BE2C (cell line): ENCODE results near the gene ATP10D.

ENCODE experiments used
- DNase-seq: peaks from one replicate; pipeline ENCODE4 v3.0.0-alpha.2; 2020
- H3K27me3 ChIP-seq: fragments of 250-450 bp; sonication (Bioruptor Pico); 2 replicates; pipeline ENCODE4 v1.5.1; 2020; ENCODE audit warnings: mild to moderate bottlenecking
- H3K36me3 ChIP-seq: fragments of 250-450 bp; sonication (Bioruptor Pico); 2 replicates; pipeline ENCODE4 v1.5.1; 2020; ENCODE audit warnings: mild to moderate bottlenecking
- H3K4me1 ChIP-seq: fragments of 250-450 bp; sonication (Bioruptor Pico); 2 replicates; pipeline ENCODE4 v1.5.1; 2020
- H3K4me3 ChIP-seq: 2 replicates; pipeline ENCODE4 v1.5.1; 2011; ENCODE audit warnings: low read depth, low read length
- H3K9me3 ChIP-seq: fragments of 250-450 bp; sonication (Bioruptor Pico); 2 replicates; pipeline ENCODE4 v1.5.1; 2020
- TF ChIP-seq, protein P1 (sequence below): IDR thresholded peaks from 2 replicates; pipeline ENCODE4 v1.5.1; 2012; ENCODE audit warnings: mild to moderate bottlenecking, low read depth, low read length

Gene ATP10D

DNA sequence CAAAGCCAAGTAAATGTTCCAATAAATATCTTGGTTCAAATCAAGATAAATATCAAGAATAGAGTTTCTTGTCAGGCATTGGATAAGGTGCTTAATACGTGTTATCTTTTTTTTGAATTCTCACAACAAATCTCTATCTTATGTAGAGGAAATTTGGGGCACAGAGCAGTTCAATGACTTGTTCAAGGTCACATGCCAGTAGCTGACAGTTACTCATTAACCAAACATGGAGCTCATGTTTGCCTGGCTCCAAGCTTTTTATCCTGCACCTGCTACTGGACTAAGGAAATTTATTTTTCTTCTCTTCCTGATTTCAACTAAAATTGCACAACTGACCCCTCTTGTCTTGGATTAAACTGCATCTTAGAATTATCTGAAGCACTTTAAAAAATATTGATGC lies 76.3 kb downstream of the ATP10D start:
- Histone ChIP-seq H3K36me3 (no peaks in the 10 kb centered on the region), H3K27me3 (no peaks in the 10 kb centered on the region), H3K4me1 (peaks cover 8% of the 10 kb centered on the region; the same call in 1 of the 2 replicates), H3K4me3 (no peak overlapping the region), H3K9me3 (no peaks in the 10 kb centered on the region)
- DNase-seq: no peak
- TF ChIP-seq, protein P1, sequence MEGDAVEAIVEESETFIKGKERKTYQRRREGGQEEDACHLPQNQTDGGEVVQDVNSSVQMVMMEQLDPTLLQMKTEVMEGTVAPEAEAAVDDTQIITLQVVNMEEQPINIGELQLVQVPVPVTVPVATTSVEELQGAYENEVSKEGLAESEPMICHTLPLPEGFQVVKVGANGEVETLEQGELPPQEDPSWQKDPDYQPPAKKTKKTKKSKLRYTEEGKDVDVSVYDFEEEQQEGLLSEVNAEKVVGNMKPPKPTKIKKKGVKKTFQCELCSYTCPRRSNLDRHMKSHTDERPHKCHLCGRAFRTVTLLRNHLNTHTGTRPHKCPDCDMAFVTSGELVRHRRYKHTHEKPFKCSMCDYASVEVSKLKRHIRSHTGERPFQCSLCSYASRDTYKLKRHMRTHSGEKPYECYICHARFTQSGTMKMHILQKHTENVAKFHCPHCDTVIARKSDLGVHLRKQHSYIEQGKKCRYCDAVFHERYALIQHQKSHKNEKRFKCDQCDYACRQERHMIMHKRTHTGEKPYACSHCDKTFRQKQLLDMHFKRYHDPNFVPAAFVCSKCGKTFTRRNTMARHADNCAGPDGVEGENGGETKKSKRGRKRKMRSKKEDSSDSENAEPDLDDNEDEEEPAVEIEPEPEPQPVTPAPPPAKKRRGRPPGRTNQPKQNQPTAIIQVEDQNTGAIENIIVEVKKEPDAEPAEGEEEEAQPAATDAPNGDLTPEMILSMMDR: no peak

DNA sequence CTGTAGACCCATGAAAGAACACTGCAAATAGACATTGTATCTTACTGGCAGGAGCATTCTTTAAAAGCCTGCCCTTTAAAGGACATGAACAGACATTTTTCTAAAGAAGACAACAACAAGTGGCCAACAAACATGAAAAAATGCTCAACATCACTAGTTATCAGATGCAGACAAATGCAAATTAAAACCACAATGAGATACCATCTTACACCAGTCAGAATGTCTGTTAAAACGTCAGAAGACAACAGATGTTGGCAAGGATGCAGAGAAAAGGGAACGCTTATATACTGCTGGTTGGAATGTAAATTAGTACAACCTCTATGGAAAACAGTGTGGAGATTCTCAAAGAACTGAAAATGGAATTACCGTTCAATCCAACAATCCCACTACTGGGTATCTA lies 77.2 kb downstream of the ATP10D start:
- H3K9me3 ChIP-seq: no peaks in the 10 kb centered on the region
- H3K4me1 ChIP-seq: peaks cover 8% of the 10 kb centered on the region; the same call in 1 of the 2 replicates
- DNase-seq: no peak
- H3K27me3 ChIP-seq: no peaks in the 10 kb centered on the region
- TF ChIP-seq, protein P1: no peak
- H3K36me3 ChIP-seq: no peaks in the 10 kb centered on the region
- no peak overlapping the region for H3K4me3 ChIP-seq

DNA sequence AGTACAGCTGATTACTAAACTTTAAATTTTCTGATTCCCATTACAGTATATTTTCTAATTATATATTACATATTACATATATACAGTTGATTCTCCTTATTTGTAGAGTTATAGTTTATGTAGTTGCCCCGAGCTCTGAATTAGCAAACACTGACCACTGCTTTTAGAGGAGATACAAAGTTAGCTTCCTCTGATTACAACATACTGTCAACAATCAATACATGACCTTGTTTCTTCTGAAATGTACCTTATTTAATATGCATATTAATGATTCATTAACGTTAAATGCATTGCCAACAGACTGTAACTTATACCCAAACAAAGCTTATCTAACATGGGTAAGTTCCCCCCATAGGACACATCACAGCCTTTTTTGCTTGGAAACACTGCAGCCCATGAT lies 81.5 kb downstream of the ATP10D start:
- Histone ChIP-seq H3K9me3 (no peaks in the 10 kb centered on the region), H3K27me3 (no peaks in the 10 kb centered on the region), H3K4me3 (no peak overlapping the region), H3K4me1 (peaks cover 8% of the 10 kb centered on the region; the same call in 1 of the 2 replicates), H3K36me3 (peaks cover 4% of the 10 kb centered on the region; the same call in 1 of the 2 replicates)
- TF ChIP-seq, protein P1: no peak
- DNase-seq: no peak

DNA sequence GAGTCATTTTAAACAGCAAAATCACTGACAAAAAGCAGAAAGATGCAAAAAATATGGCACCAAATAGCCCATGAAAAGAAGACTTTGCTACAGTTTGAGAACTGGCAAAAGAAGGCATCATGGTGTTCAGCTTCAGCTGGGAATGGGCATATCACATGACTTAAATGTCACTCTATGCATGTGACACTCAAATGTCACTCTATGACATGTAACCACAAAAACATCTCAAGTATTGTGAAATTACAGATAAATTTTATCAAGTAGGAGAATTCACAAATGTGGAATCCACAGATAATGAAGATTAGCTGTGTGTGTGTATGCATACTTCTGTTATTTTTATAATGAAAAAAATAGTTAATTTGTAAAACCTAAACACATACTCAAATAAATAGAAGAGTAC lies 81.9 kb downstream of the ATP10D start:
- H3K36me3 ChIP-seq: peaks cover 4% of the 10 kb centered on the region; the same call in 1 of the 2 replicates
- DNase-seq: no peak
- H3K4me1 ChIP-seq: peaks cover 8% of the 10 kb centered on the region; the same call in 1 of the 2 replicates
- H3K9me3 ChIP-seq: no peaks in the 10 kb centered on the region
- no peaks in the 10 kb centered on the region for H3K27me3 ChIP-seq
- TF ChIP-seq, protein P1: no peak
- no peak overlapping the region for H3K4me3 ChIP-seq

DNA sequence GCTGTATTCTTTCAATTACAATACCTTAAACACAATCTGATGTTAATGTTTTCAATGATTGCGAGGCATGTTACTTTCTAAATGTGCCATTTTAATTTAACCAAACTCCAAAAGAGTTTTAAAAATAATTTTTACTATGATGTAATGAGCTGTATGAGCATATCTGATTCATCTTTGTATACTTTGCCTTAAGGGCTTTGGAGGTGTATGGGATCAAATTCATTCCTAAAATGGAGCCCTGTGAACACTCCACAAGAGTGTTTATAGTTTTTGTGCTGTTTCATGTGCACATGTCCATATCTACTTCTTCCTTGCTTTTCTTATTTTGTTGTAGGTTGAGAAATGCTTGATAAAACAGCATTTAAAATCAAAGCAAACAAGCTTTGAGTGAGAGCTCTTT lies 82.4 kb downstream of the ATP10D start:
- H3K4me1 ChIP-seq: peaks cover 8% of the 10 kb centered on the region; the same call in 1 of the 2 replicates
- TF ChIP-seq, protein P1: no peak
- no peak overlapping the region for H3K4me3 ChIP-seq
- peaks cover 4% of the 10 kb centered on the region; the same call in 1 of the 2 replicates for H3K36me3 ChIP-seq
- no peaks in the 10 kb centered on the region for H3K9me3 ChIP-seq
- no peaks in the 10 kb centered on the region for H3K27me3 ChIP-seq
- no peak for DNase-seq

DNA sequence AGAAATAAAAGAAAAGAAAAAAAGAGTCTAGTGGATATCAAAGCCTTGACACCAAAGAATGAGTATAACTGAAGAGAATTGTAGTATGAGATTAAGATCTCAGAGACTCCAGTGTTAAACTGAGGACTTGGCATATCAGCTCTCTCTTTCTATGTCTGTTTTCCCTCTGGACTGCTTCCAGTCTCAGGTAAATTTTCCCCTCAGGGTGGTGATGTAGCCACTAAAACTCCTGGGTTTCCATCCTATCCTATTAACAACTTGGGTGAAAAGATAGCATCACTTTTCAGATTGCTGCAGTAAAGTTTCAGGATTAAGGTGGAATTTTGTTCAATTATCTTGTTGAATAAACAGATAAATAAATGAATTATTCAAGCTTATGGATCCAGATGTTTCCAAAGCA lies 85.7 kb downstream of the ATP10D start:
- Histone ChIP-seq H3K4me3 (no peak overlapping the region), H3K27me3 (no peaks in the 10 kb centered on the region), H3K4me1 (no peaks in the 10 kb centered on the region), H3K36me3 (peaks cover 4% of the 10 kb centered on the region; the same call in 1 of the 2 replicates), H3K9me3 (no peaks in the 10 kb centered on the region)
- TF ChIP-seq, protein P1: no peak
- no peak for DNase-seq
